Inferior parietal cortex (tissue), 1 donor: ENCODE results near the gene SPEF2.
"Not testable (repeated sequence)": the region's sequence is repeated elsewhere in the genome, so short reads cannot be mapped to it uniquely, and the experiment has no call there.

Experiments
- DNase-seq: peaks from one replicate; pipeline ENCODE4 v3.0.0-alpha.2; 2016; ENCODE audit errors: extremely low spot score

Gene SPEF2

DNA sequence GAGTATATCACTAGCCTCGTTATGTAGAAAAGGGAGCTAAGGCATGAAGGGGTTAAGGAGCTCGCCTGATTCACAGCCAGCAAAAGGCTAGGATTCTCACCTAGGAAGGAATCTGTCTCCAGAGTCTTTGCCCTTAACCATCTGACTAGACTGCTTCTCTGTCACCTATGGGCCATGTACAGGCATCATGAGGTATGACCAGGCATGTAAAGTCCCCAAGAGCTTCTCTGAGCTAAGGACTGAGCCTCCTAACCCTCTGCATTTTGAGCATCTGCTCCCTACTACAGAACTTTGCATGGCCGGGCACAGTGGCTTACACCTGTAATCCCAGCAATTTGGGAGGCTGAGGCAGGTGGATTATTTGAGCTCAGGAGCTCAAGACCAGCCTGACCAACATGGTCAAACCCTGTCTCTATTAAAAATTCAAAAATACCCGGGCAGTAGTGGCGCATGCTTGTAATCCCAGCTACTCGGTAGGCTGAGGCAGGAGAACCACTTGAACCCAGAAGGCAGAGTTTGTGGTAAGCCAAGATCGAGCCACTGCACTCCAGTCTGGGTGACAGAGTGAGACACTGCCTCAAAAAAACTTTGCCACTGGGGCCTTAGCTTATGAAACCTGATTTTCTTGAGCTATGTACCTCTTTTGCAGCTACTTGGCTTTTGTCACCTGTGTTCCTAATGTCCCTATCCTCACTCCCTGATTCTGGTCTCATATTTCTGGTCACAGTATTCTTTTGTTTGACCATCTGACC lies 205.9 kb downstream of the SPEF2 start:
- no peak for DNase-seq

DNA sequence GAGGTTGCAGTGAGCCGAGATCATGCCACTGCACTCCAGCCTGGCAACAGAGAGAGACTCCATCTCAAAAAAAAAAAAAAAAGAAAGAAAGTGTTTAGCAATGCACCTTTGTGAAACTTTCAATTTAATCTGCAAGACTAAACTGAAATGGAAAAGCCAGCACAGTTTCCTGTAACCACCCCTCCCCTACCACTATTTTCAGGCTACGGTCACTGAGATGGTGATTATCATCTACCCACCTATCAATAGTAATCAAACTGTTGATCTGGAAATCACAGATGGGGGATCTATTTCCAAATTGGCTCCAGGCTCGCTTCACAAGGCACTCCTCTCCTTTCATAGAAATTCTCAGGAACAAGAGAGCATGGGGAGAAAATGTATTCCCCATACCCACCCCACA lies 208.4 kb downstream of the SPEF2 start:
- no peak for DNase-seq

- DNase-seq, result no peak
These were observed 208.9 kb downstream of the SPEF2 start for GRCh38 chr5:35826554-35826953.

GRCh38 chr5:35828082-35828598 lies 210.5 kb downstream of the SPEF2 start:
- no peak for DNase-seq

- no peak for DNase-seq
These were observed 212.9 kb downstream of the SPEF2 start for GRCh38 chr5:35830587-35830986.

- DNase-seq, result no peak
These were observed 215.1 kb downstream of the SPEF2 start for GRCh38 chr5:35832762-35833161.

GRCh38 chr5:35833224-35833623 lies 215.6 kb downstream of the SPEF2 start:
- DNase-seq, result no peak

DNA sequence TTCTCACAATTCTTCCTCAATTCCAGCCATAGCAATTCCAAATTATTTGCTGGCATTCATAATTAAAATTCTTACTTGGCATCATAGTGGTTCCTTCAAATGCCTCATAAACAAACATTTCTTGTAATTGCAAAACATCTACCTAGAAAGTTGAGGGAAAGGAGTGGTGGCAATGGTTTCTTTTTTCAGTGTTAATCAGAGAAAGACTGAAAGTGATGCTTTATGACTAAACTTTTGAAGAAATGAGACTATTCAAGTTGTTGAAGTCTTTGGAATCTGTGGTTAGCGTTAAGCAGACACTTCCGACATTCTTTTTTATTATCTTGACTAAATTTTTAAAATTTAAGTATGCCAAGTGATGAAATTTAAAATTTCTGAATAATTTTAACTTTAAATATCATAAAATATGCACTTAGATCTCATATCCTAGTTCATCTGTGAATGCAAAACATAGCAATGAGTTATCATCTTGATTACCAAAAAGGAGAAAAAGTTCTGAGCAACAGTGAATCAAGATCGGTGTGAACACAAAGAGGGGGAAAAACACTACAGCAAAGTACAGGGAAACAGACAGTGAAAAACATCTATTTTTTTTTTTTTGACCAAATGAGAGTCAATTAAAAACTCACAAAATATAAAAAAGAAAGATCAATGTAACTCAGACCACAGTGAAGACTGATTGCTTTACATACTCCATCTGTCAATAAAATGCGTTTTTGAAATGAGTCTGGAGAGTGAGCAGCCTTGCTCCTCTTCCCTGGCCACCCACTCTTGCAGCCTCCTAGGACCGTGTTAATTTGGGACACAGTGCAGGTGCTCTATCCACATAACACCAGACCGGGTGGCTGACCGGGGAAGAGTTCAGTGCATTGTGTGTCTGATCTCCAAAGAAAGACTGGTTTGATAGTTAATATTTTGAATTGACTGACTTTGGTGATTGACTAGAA lies 218.4 kb downstream of the SPEF2 start:
- no peak for DNase-seq

- DNase-seq, result peak; percentile 13
These were observed 220.8 kb downstream of the SPEF2 start for GRCh38 chr5:35838370-35839042.

- no peak for DNase-seq
These were observed 225.2 kb downstream of the SPEF2 start for GRCh38 chr5:35842856-35843255.

DNA sequence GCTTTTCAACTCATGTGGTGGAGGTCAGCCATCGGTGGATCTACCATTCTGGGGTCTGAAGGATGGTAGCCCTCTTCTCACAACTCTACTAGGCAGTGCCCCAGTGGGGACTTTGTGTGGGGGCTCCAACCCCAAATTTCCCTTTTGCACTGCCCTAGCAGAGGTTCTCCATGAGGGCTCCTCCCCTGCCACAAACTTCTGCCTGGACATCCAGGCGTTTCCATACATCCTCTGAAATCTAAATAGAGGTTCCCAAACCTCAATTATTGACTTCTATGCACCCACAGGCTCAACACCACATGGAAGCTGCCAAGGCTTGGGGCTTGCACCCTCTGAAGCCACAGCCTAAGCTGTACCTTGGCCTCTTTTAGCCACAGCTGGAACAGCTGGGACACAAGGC lies 227.8 kb downstream of the SPEF2 start:
- DNase-seq, result not testable (repeated sequence)

GRCh38 chr5:35847491-35847890 lies 229.8 kb downstream of the SPEF2 start:
- DNase-seq, result no peak

DNA sequence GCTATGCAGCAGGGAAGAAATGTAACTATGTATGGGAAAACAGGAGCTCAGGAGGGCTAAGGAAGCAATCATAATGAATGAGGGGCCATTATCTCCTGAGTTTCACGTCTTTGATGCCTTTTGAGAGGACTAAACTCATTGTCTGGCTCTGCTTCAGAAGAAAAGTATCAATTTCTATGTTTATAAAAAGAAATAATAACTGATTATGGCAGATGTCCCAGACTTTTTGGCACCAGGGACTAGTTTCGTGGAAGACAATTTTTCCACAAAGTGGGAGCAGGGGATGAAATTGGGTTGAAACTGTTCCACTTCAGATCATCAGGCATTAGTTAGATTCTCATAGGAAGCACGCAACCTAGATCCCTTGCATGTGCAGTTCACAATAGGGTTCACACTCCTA lies 230.3 kb downstream of the SPEF2 start:
- no peak for DNase-seq

DNA sequence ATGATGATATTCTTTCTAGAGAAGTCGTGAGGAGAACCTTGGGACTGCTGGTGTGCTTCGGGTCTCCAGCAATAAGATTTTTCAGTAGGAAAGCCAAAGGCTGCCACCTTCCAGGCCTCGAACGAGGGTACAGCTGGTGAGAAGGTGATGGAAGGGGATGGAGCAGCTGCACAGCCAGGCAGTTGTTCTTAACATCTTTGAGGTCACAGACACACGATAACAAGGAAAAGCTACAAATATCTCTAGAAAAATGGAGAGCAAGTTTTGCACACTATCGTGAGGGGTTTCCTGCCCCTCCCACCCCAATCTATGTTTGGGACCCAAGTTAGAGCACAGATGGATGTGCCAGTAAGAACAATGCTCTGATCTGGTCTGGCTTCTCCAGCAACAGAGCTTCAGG lies 232.2 kb downstream of the SPEF2 start:
- no peak for DNase-seq

GRCh38 chr5:35850967-35851680 lies 233.5 kb downstream of the SPEF2 start:
- no peak for DNase-seq

- DNase-seq, result no peak
These were observed 234.5 kb downstream of the SPEF2 start for GRCh38 chr5:35852084-35852734.

- no peak for DNase-seq
These were observed 235.1 kb downstream of the SPEF2 start for GRCh38 chr5:35852773-35853172.

DNA sequence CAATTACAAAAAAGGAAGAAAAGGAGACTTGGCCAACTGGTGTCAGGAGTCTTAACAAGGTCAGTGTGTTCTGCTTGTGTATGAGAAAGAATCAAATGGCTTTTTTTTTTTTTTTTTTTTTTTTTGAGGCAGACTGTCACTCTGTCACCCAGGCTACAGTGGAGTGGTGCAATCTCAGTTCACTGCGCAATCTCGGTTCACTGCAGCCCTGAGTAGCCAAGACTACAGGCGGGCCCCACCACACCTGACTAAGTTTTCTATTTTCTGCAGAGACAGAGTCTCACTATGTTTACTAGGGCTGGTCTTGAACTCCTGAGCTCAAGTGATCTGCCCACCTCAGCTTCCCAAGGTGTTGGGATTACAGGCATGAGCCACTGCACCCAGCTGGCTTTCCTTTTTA lies 236.0 kb downstream of the SPEF2 start:
- no peak for DNase-seq

- DNase-seq, result no peak
These were observed 236.6 kb downstream of the SPEF2 start for GRCh38 chr5:35854248-35854647.

- no peak for DNase-seq
These were observed 237.5 kb downstream of the SPEF2 start for GRCh38 chr5:35855187-35855586.

DNA sequence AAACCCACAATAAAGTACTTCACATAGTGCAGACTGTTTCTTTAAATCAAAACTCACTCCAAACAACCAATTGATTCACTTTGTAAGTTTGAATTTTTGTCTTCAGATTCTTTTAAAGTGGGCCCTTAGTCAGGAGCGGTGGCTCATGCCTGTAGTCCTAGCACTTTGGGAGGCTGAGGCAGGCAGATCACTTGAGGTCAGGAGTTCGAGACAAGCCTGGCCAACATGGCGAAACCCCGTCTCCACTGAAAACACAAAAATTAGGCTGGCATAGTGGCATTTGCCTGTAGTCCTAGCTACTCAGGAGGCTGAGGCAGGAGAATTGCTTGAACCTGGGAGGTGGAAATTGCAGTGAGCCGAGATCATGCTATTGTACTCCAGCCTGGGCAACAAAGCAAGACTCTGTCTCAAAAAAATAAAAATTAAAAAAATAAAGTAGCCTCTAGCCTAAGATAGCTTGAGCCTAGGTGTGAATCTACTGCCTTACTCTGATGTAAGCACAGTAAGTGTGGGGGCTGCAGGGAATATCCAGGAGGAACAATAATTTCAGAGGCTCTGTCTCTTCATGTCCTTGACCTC lies 238.6 kb downstream of the SPEF2 start:
- DNase-seq, result not testable (repeated sequence)
